Ovary (tissue), 3 donors: ENCODE data around the gene ANKRD1.

ENCODE experiments used
- EP300 ChIP-seq: sonication (generic); formaldehyde crosslinking; IDR thresholded peaks from one replicate; pipeline ENCODE4 v1.6.1; 2017; ENCODE audit warnings: antibody characterized with exemption
- POLR2A ChIP-seq: fragments of 450-650 bp; IDR thresholded peaks from one replicate; pipeline ENCODE4 v1.6.1; 2017; ENCODE audit warnings: antibody characterized with exemption, mild to moderate bottlenecking, moderate library complexity
- TF ChIP-seq, protein P1 (sequence below), 3 donors: fragments of 450-650 bp in 2 of 3; fragments of 200-600 bp in 1 of 3; IDR thresholded peaks; one replicate each; pipeline versions ENCODE4 v1.5.1 to v1.8.0; 2016 to 2022; ENCODE audit warnings: antibody characterized with exemption in 3 of 3, mild to moderate bottlenecking in 1 of 3
- donor health status: DM: no; HTN: no; CAD: no.

DNA sequence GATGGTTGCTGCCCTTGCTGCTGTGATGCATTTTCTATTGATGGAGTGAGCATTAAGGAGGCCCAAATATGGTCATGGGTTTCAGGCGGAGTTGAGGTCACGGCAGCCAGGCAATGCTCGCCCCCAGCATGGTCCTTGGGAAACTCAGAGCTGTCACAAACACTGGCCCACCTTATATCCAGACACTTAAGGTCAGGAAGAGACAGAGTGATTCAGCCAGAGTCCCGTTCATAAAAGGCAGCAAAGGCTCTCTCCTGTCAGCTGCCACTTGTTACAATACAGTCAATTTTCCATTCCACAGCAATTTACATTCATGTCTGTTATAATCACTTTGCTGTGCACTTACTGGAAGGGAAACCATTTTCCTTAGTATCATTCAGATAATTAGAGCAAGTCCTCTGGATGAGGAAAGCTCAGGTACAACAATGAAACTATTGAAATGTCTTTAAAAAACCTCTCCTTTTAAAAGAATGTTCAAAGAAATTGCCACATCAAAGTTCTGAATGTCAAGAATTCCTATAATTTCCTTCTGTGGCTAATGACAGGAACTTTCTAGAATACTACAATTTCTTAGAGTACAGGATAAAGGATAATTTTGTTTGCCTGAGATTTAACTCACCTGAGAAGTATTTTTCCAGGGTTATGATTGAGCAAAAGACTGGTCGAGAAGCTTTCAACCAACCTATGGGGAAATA lies 14.8 kb upstream of the ANKRD1 start:
- no peak for TF ChIP-seq POLR2A
- TF ChIP-seq, protein P1, sequence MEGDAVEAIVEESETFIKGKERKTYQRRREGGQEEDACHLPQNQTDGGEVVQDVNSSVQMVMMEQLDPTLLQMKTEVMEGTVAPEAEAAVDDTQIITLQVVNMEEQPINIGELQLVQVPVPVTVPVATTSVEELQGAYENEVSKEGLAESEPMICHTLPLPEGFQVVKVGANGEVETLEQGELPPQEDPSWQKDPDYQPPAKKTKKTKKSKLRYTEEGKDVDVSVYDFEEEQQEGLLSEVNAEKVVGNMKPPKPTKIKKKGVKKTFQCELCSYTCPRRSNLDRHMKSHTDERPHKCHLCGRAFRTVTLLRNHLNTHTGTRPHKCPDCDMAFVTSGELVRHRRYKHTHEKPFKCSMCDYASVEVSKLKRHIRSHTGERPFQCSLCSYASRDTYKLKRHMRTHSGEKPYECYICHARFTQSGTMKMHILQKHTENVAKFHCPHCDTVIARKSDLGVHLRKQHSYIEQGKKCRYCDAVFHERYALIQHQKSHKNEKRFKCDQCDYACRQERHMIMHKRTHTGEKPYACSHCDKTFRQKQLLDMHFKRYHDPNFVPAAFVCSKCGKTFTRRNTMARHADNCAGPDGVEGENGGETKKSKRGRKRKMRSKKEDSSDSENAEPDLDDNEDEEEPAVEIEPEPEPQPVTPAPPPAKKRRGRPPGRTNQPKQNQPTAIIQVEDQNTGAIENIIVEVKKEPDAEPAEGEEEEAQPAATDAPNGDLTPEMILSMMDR (IDR thresholded peaks at IDR 0.05) = no peak
- no peak for TF ChIP-seq EP300
